WI38 (cell line): ENCODE data around the gene WWOX.

Source experiments
- H3K4me3 ChIP-seq: 2 replicates; pipeline ENCODE4 v1.5.1; 2011; ENCODE audit warnings: low read depth, mild to moderate bottlenecking, control low read depth, low read length
- CTCF ChIP-seq: IDR thresholded peaks from 2 replicates; pipeline ENCODE4 v1.5.1; 2012; ENCODE audit warnings: low read depth, mild to moderate bottlenecking, control low read depth, low read length

The WWOX gene

GRCh38 chr16:79079656-79080420, 980.4 kb downstream of the WWOX start:
- TF ChIP-seq CTCF = no peak
- no peak overlapping the region for H3K4me3 ChIP-seq

GRCh38 chr16:79081297-79082066, 982.0 kb downstream of the WWOX start:
- no peak for TF ChIP-seq CTCF
- no peak overlapping the region for H3K4me3 ChIP-seq

- no peak for TF ChIP-seq CTCF
- H3K4me3 ChIP-seq = no peak overlapping the region
Measured at GRCh38 chr16:79082970-79083369, 983.5 kb downstream of the WWOX start.

- H3K4me3 ChIP-seq = no peak overlapping the region
- TF ChIP-seq CTCF = no peak
Measured at GRCh38 chr16:79083508-79084299, 984.2 kb downstream of the WWOX start.

GRCh38 chr16:79088971-79089370, 989.5 kb downstream of the WWOX start:
- no peak for TF ChIP-seq CTCF

GRCh38 chr16:79089735-79090284, 990.4 kb downstream of the WWOX start:
- TF ChIP-seq CTCF = no peak

More at GRCh38 chr16:79088971-79089370, 989.5 kb downstream of the WWOX start:
- no peak overlapping the region for H3K4me3 ChIP-seq

More at GRCh38 chr16:79089735-79090284, 990.4 kb downstream of the WWOX start:
- H3K4me3 ChIP-seq = no peak overlapping the region
